WTC11 (cell line): ENCODE data around the gene SLAMF7. TPM values are rescaled to one million over a fixed set of nuclear protein-coding genes. Genes with fewer than 3 reads are reported as not detected.

Source experiments
- ATAC-seq: fragments of 200-7000 bp; cut with Tn5 transposase; 2 replicates; pipeline ENCODE4 v1.10.0; 2021; ENCODE audit warnings: mild to moderate bottlenecking, moderate library complexity
- CTCF ChIA-PET: fragments of 300-600 bp; sonication (Branson Sonifier 250); formaldehyde crosslinking; loops from one replicate; lab custom pipeline; 2021; ENCODE audit warnings: antibody characterized with exemption; lab: Charles Lee
- POLR2A ChIA-PET: fragments of 350-600 bp; sonication (Branson Sonifier 250); formaldehyde crosslinking; loops from one replicate; lab custom pipeline; 2021; ENCODE audit warnings: antibody characterized with exemption; lab: Charles Lee
- DNase-seq: peaks from one replicate; pipeline ENCODE4 v3.0.0; 2021; ENCODE audit warnings: low spot score
- H3K27ac Mint-ChIP-seq: 2 replicates; pipeline ENCODE4 v1.8.0; 2021; ENCODE audit warnings: mixed read lengths
- H3K27me3 Mint-ChIP-seq: 2 replicates; pipeline ENCODE4 v1.8.0; 2021; ENCODE audit warnings: low read depth, mild to moderate bottlenecking, moderate library complexity, mixed read lengths
- H3K36me3 Mint-ChIP-seq: 2 replicates; pipeline ENCODE4 v1.8.0; 2021; ENCODE audit warnings: mixed read lengths
- H3K4me1 Mint-ChIP-seq: 2 replicates; pipeline ENCODE4 v1.8.0; 2022; ENCODE audit warnings: mixed read lengths
- H3K4me3 Mint-ChIP-seq: 2 replicates; pipeline ENCODE4 v1.8.0; 2021; ENCODE audit warnings: mild to moderate bottlenecking, moderate library complexity, mixed read lengths
- H3K9me3 Mint-ChIP-seq: 2 replicates; pipeline ENCODE4 v1.8.0; 2021; ENCODE audit warnings: mixed read lengths
- AR ChIP-seq: fragments of 250-450 bp; sonication (Bioruptor Pico); IDR thresholded peaks from 2 replicates; pipeline ENCODE4 v1.9.0; 2021; ENCODE audit warnings: mild to moderate bottlenecking
- CREB1 ChIP-seq: sonication (generic); formaldehyde crosslinking; IDR thresholded peaks from 2 replicates; pipeline ENCODE4 v1.8.0; 2023; ENCODE audit warnings: mild to moderate bottlenecking, missing genetic modification reagents
- E2F4 ChIP-seq: sonication (generic); formaldehyde crosslinking; IDR thresholded peaks from 2 replicates; pipeline ENCODE4 v1.8.1; 2022; ENCODE audit warnings: low read depth, mild to moderate bottlenecking, moderate library complexity, missing genetic modification reagents, borderline replicate concordance
- ERG ChIP-seq: fragments of 250-450 bp; sonication (Bioruptor Pico); IDR thresholded peaks from 2 replicates; pipeline ENCODE4 v1.8.0; 2021; ENCODE audit warnings: mild to moderate bottlenecking
- ESRRA ChIP-seq: sonication (generic); formaldehyde crosslinking; IDR thresholded peaks from 2 replicates; pipeline ENCODE4 v1.8.1; 2022; ENCODE audit warnings: mild to moderate bottlenecking, missing genetic modification reagents, borderline replicate concordance
- FOXP1 ChIP-seq: sonication (generic); formaldehyde crosslinking; IDR thresholded peaks from 2 replicates; pipeline ENCODE4 v1.8.0; 2022; ENCODE audit warnings: missing genetic modification reagents, mild to moderate bottlenecking, moderate library complexity, borderline replicate concordance
- GRHL2 ChIP-seq: fragments of 250-450 bp; sonication (Bioruptor Pico); IDR thresholded peaks from 2 replicates; pipeline ENCODE4 v1.8.0; 2022; ENCODE audit warnings: mild to moderate bottlenecking, moderate library complexity; ENCODE audit not compliant: insufficient replicate concordance, severe bottlenecking
- HMGXB4 ChIP-seq: sonication (generic); formaldehyde crosslinking; IDR thresholded peaks from 2 replicates; pipeline ENCODE4 v1.8.1; 2023; ENCODE audit warnings: mild to moderate bottlenecking, moderate library complexity, missing genetic modification reagents
- JUN ChIP-seq: sonication (generic); formaldehyde crosslinking; IDR thresholded peaks from 2 replicates; pipeline ENCODE4 v1.8.0; 2023; ENCODE audit warnings: mild to moderate bottlenecking, missing genetic modification reagents
- MYBL2 ChIP-seq: sonication (generic); formaldehyde crosslinking; IDR thresholded peaks from 2 replicates; pipeline ENCODE4 v1.8.1; 2023; ENCODE audit warnings: mild to moderate bottlenecking, moderate library complexity, missing genetic modification reagents
- OVOL2 ChIP-seq: fragments of 250-450 bp; sonication (Bioruptor Pico); IDR thresholded peaks from 2 replicates; pipeline ENCODE4 v1.9.0; 2021; ENCODE audit warnings: mild to moderate bottlenecking, borderline replicate concordance
- SMAD4 ChIP-seq: sonication (generic); formaldehyde crosslinking; IDR thresholded peaks from 2 replicates; pipeline ENCODE4 v1.8.0; 2022; ENCODE audit warnings: mild to moderate bottlenecking, missing genetic modification reagents
- ZBTB43 ChIP-seq: sonication (generic); formaldehyde crosslinking; IDR thresholded peaks from 2 replicates; pipeline ENCODE4 v1.8.1; 2023; ENCODE audit warnings: mild to moderate bottlenecking, missing genetic modification reagents
- ZNF138 ChIP-seq: sonication (generic); formaldehyde crosslinking; conservative IDR thresholded peaks from 2 replicates; pipeline ENCODE4 v1.8.1; 2022; ENCODE audit warnings: mild to moderate bottlenecking, moderate library complexity, missing genetic modification reagents
- ZNF232 ChIP-seq: sonication (generic); formaldehyde crosslinking; IDR thresholded peaks from 2 replicates; pipeline ENCODE4 v1.8.0; 2022; ENCODE audit warnings: mild to moderate bottlenecking, missing genetic modification reagents
- ZNF416 ChIP-seq: fragments of 250-450 bp; sonication (Bioruptor Pico); IDR thresholded peaks from 2 replicates; pipeline ENCODE4 v1.9.0; 2021; ENCODE audit warnings: mild to moderate bottlenecking, inconsistent platforms
- ZNF425 ChIP-seq: fragments of 250-450 bp; sonication (Bioruptor Pico); conservative IDR thresholded peaks from 2 replicates; pipeline ENCODE4 v1.9.0; 2021; ENCODE audit warnings: mild to moderate bottlenecking
- ZNF671 ChIP-seq: fragments of 250-450 bp; sonication (Bioruptor Pico); IDR thresholded peaks from 2 replicates; pipeline ENCODE4 v1.8.0; 2021; ENCODE audit warnings: mild to moderate bottlenecking
- total RNA-seq: library from RNA; stranded (reverse); gene quantifications from 3 replicates; pipeline ENCODE4 v1.2.3, GENCODE V29; 2021

SLAMF7 gene
- total RNA-seq, 1 experiment from 2014 or later = 0.15 TPM

GRCh38 chr1:160722726-160723125 is 16.3 kb upstream of the SLAMF7 start:
- Mint-ChIP-seq H3K27ac (no peak overlapping the region), H3K36me3 (peaks cover 14% of the 10 kb centered on the region), H3K4me1 (peaks cover 27% of the 10 kb centered on the region), H3K4me3 (no peak overlapping the region), H3K9me3 (peaks cover 19% of the 10 kb centered on the region), H3K27me3 (no peaks in the 10 kb centered on the region; the same call in 1 of the 2 replicates)
- no peak for ATAC-seq
- CTCF ChIA-PET = interaction anchor here (0.9 to 2.7 kb wide), 7 partner anchors 19 to 229 kb away, joined by 3 to 14 read pairs (median 5); no protein-coding TSS in a partner anchor
- TF ChIP-seq ZNF138 (no peak), MYBL2 (CRISPR knock-in tag) (no peak), ESRRA (no peak), JUN (no peak), AR (CRISPR knock-in tag) (no peak), FOXP1 (CRISPR knock-in tag) (no peak), HMGXB4 (CRISPR knock-in tag) (no peak)
- POLR2A ChIA-PET = no interaction called here
- DNase-seq = no peak

GRCh38 chr1:160723332-160723731 is 15.7 kb upstream of the SLAMF7 start:
- Mint-ChIP-seq H3K9me3 (peaks cover 19% of the 10 kb centered on the region), H3K27ac (no peak overlapping the region), H3K4me3 (no peak overlapping the region), H3K4me1 (peaks cover 27% of the 10 kb centered on the region), H3K36me3 (peaks cover 14% of the 10 kb centered on the region), H3K27me3 (no peaks in the 10 kb centered on the region; the same call in 1 of the 2 replicates)
- ATAC-seq (no peak), DNase-seq (no peak)
- CTCF ChIA-PET = interaction anchor here (0.7 to 2.7 kb wide), 11 partner anchors 18 to 267 kb away, joined by 3 to 14 read pairs (median 5); partner anchors contain the start of gene ITLN2
- TF ChIP-seq OVOL2 (CRISPR knock-in tag) = no peak
- no peak for TF ChIP-seq ZNF416 (CRISPR knock-in tag)
- TF ChIP-seq ZNF232 (CRISPR knock-in tag) = no peak
- TF ChIP-seq ERG (CRISPR knock-in tag) = no peak
- TF ChIP-seq GRHL2 (CRISPR knock-in tag) = no peak
- TF ChIP-seq ZBTB43 (CRISPR knock-in tag) = no peak
- no peak for TF ChIP-seq ZNF671 (CRISPR knock-in tag)
- TF ChIP-seq CREB1 (CRISPR knock-in tag) = no peak
- no peak for TF ChIP-seq SMAD4
- TF ChIP-seq ZNF425 (CRISPR knock-in tag) = no peak
- TF ChIP-seq E2F4 (CRISPR knock-in tag) = no peak
- POLR2A ChIA-PET = no interaction called here
